ENCODE data around the gene SPRR2E. TPM values are rescaled to one million over a fixed set of nuclear protein-coding genes. Genes with fewer than 3 reads are reported as not detected.
"Not testable (repeated sequence)": the region's sequence is repeated elsewhere in the genome, so short reads cannot be mapped to it uniquely, and the experiment has no call there.

Gene SPRR2E
- total and polyA plus RNA-seq, 2 donors from 2014 or later: not detected

DNA sequence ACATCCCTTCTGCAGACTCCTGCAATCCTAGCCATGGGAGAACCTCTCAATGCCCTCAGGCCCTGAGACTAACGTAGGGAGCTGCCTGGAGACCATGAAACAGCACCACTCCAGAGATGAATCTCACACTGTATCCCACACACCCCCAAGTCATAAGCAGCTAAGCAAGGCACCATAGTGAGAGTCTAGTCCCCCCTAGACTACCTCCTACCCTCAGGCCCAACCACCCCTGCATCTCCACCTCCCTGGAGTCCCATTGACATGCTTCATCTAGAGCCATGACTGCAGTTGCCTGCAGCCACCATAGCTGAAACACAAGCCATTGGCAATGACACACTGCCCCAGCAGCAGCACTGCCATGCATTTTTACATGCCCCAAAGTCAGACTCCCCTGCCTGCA is 38.9 kb upstream of the SPRR2E start:
- intact Hi-C loops (cut with DNase I): no loop called here
- Histone ChIP-seq H3K4me1 (ENCODE audit: control insufficient read depth in 2 of 3, insufficient read depth in 2 of 3, low read depth in 1 of 3, low read length in 3 of 3) (no peaks in the 10 kb centered on the region), H3K27me3 (ENCODE audit: control insufficient read depth, insufficient read depth, low read length) (no peaks in the 10 kb centered on the region), H3K9me3 (ENCODE audit: control insufficient read depth in 2 of 3, insufficient read depth in 1 of 3, low read length in 3 of 3) (no peaks in the 10 kb centered on the region), H3K36me3 (ENCODE audit: control insufficient read depth in 2 of 3, insufficient read depth in 3 of 3, low read length in 3 of 3) (no peaks in the 10 kb centered on the region), H3K27ac (ENCODE audit: low read depth in 2 of 2, low read length in 2 of 2) (no peak overlapping the region), H3K4me3 (ENCODE audit: low read length in 3 of 3) (no peak overlapping the region), H3K9ac (ENCODE audit: low read length in 3 of 3) (no peak overlapping the region)
- TF ChIP-seq, protein P1, sequence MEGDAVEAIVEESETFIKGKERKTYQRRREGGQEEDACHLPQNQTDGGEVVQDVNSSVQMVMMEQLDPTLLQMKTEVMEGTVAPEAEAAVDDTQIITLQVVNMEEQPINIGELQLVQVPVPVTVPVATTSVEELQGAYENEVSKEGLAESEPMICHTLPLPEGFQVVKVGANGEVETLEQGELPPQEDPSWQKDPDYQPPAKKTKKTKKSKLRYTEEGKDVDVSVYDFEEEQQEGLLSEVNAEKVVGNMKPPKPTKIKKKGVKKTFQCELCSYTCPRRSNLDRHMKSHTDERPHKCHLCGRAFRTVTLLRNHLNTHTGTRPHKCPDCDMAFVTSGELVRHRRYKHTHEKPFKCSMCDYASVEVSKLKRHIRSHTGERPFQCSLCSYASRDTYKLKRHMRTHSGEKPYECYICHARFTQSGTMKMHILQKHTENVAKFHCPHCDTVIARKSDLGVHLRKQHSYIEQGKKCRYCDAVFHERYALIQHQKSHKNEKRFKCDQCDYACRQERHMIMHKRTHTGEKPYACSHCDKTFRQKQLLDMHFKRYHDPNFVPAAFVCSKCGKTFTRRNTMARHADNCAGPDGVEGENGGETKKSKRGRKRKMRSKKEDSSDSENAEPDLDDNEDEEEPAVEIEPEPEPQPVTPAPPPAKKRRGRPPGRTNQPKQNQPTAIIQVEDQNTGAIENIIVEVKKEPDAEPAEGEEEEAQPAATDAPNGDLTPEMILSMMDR (IDR thresholded peaks at IDR 0.05; ENCODE audit: borderline replicate concordance, extremely low read depth, insufficient read depth): no peak
- no peak for DNase-seq
- no peak for FAIRE-seq

DNA sequence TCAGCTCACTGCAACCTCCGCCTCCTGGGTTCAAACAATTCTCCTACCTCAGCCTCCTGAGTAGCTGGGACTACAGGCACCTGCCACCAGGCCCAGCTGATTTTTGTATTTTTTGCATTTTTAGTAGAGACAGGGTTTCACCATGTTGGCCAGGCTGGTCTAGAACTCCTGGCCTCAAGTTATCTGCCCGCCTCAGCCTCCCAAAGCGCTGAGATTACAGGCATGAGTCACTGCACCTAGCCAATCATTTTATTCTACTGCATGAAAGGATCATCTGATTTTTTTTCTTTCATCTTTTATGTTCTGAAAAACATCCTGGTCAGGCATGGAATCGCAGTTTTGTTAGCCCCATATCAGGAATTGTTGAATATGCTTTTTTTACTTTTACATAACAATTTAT is 34.4 kb upstream of the SPRR2E start:
- FAIRE-seq; H3K9me3 ChIP-seq (ENCODE audit: control insufficient read depth in 2 of 3, insufficient read depth in 1 of 3, low read length in 3 of 3); H3K27me3 ChIP-seq (ENCODE audit: control insufficient read depth, insufficient read depth, low read length); H3K9ac ChIP-seq (ENCODE audit: low read length in 3 of 3); H3K36me3 ChIP-seq (ENCODE audit: control insufficient read depth in 2 of 3, insufficient read depth in 3 of 3, low read length in 3 of 3); DNase-seq; intact Hi-C loops (cut with DNase I); H3K4me1 ChIP-seq (ENCODE audit: control insufficient read depth in 2 of 3, insufficient read depth in 2 of 3, low read depth in 1 of 3, low read length in 3 of 3); H3K4me3 ChIP-seq (ENCODE audit: low read length in 3 of 3); H3K27ac ChIP-seq (ENCODE audit: low read depth in 2 of 2, low read length in 2 of 2): not testable (repeated sequence)

DNA sequence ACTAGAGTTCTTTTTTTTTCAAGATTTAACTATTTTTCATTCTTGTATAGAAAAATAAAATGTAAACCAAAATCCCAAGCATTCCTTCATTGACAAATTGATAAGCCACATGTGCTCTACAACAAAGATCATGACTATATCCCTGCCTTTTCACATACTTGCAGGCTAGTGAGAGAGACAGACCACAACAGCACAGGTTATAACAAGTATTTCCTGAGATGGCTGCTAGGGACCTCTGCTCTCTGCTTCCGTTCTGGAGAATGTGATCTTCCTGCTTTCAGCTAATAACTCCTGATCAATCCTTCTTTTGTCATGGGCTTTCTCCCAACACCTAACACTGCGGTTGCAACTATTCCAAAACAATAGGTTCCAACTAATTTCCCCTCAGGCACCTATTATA is 33.0 kb upstream of the SPRR2E start:
- Histone ChIP-seq H3K36me3 (ENCODE audit: control insufficient read depth in 2 of 3, insufficient read depth in 3 of 3, low read length in 3 of 3) (no peaks in the 10 kb centered on the region), H3K9me3 (ENCODE audit: control insufficient read depth in 2 of 3, insufficient read depth in 1 of 3, low read length in 3 of 3) (no peaks in the 10 kb centered on the region), H3K4me3 (ENCODE audit: low read length in 3 of 3) (no peak overlapping the region), H3K27ac (ENCODE audit: low read depth in 2 of 2, low read length in 2 of 2) (no peak overlapping the region), H3K9ac (ENCODE audit: low read length in 3 of 3) (no peak overlapping the region), H3K27me3 (ENCODE audit: control insufficient read depth, insufficient read depth, low read length) (no peaks in the 10 kb centered on the region), H3K4me1 (ENCODE audit: control insufficient read depth in 2 of 3, insufficient read depth in 2 of 3, low read depth in 1 of 3, low read length in 3 of 3) (peaks cover 0 to 2% (median 0%) of the 10 kb centered on the region in 3 donors)
- DNase-seq (no peak), FAIRE-seq (no peak)
- intact Hi-C loops (cut with DNase I): no loop called here
- TF ChIP-seq, protein P1 (IDR thresholded peaks at IDR 0.05; ENCODE audit: borderline replicate concordance, extremely low read depth, insufficient read depth): no peak

DNA sequence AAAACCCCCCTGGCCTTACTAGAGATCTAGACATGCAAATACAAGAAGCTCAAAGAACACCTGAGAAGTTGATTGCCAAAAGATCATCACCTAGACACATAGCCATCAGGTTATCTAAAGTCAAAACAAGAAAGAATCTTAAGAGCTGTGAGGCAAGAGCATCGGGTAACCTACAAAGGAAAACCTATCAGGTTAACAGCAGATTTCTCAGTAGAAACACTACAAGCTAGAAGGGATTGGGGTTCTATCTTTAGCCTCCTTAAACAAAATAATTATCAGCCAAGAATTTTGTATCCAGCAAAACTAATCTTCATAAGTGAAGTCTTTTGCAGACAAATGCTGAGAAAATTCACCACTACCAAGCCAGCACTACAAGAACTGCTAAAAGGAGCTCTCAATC is 31.2 kb upstream of the SPRR2E start:
- no peak overlapping the region for H3K9ac ChIP-seq (ENCODE audit: low read length in 3 of 3)
- no peaks in the 10 kb centered on the region for H3K9me3 ChIP-seq (ENCODE audit: control insufficient read depth in 2 of 3, insufficient read depth in 1 of 3, low read length in 3 of 3)
- DNase-seq: no peak
- TF ChIP-seq, protein P1 (IDR thresholded peaks at IDR 0.05; ENCODE audit: borderline replicate concordance, extremely low read depth, insufficient read depth): no peak
- no peak for FAIRE-seq
- no peaks in the 10 kb centered on the region for H3K27me3 ChIP-seq (ENCODE audit: control insufficient read depth, insufficient read depth, low read length)
- intact Hi-C loops (cut with DNase I): no loop called here
- H3K36me3 ChIP-seq (ENCODE audit: control insufficient read depth in 2 of 3, insufficient read depth in 3 of 3, low read length in 3 of 3): no peaks in the 10 kb centered on the region
- no peak overlapping the region for H3K27ac ChIP-seq (ENCODE audit: low read depth in 2 of 2, low read length in 2 of 2)
- peaks cover 0 to 2% (median 0%) of the 10 kb centered on the region in 3 donors for H3K4me1 ChIP-seq (ENCODE audit: control insufficient read depth in 2 of 3, insufficient read depth in 2 of 3, low read depth in 1 of 3, low read length in 3 of 3)
- H3K4me3 ChIP-seq (ENCODE audit: low read length in 3 of 3): no peak overlapping the region

DNA sequence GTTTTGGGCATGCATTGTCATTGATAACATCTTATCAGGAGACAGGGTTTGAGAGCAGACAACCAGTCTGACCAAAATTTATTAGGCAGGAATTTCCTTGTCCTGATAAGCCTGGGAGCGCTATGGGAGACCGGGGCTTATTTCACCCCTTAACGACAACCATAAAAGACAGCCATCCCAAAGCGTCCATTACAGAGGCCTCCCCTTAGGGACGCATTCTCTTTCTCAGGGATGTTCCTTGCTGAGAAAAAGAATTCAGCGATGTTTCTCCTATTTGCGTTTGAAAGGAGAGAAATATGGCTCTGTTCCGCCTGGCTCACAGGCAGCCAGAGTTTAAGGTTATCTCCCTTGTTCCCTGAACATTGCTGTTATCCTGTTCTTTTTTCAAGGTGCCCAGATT is 29.5 kb upstream of the SPRR2E start:
- H3K4me3 ChIP-seq (ENCODE audit: low read length in 3 of 3); H3K36me3 ChIP-seq (ENCODE audit: control insufficient read depth in 2 of 3, insufficient read depth in 3 of 3, low read length in 3 of 3); FAIRE-seq; H3K27ac ChIP-seq (ENCODE audit: low read depth in 2 of 2, low read length in 2 of 2); H3K9me3 ChIP-seq (ENCODE audit: control insufficient read depth in 2 of 3, insufficient read depth in 1 of 3, low read length in 3 of 3); DNase-seq; H3K9ac ChIP-seq (ENCODE audit: low read length in 3 of 3); intact Hi-C loops (cut with DNase I); H3K4me1 ChIP-seq (ENCODE audit: control insufficient read depth in 2 of 3, insufficient read depth in 2 of 3, low read depth in 1 of 3, low read length in 3 of 3); H3K27me3 ChIP-seq (ENCODE audit: control insufficient read depth, insufficient read depth, low read length): not testable (repeated sequence)

Measured in kidney (tissue), 14 donors.